GM23338 (cell line): ENCODE results near the gene ZFYVE26. TPM values are rescaled to one million over a fixed set of nuclear protein-coding genes. Genes with fewer than 3 reads are reported as not detected.

ENCODE experiments used
- EZH2 ChIP-seq: fragments of 200-600 bp; sonication (generic); IDR thresholded peaks from one replicate; pipeline ENCODE4 v1.8.0; 2017; ENCODE audit warnings: antibody characterized with exemption, mild to moderate bottlenecking, low read depth; ENCODE audit not compliant: unreplicated experiment
- JUNB ChIP-seq: IDR thresholded peaks from one replicate; pipeline ENCODE4 v1.6.1; 2016; ENCODE audit warnings: antibody characterized with exemption; ENCODE audit not compliant: unreplicated experiment
- STAT1 ChIP-seq: IDR thresholded peaks from one replicate; pipeline ENCODE4 v1.6.1; 2016; ENCODE audit warnings: antibody characterized with exemption; ENCODE audit not compliant: unreplicated experiment
- ZNF114 ChIP-seq: fragments of 250-450 bp; sonication (Bioruptor Pico); IDR thresholded peaks from 2 replicates; pipeline ENCODE4 v1.5.0; 2020; ENCODE audit warnings: mild to moderate bottlenecking, moderate library complexity
- polyA plus RNA-seq: library from polyadenylated mRNA; unstranded; fragments of >200 nt; fragmentation: Nextera tagmentation; extraction: Ambion mirVana; gene quantifications from 2 replicates; pipeline ENCODE4 v1.2.1, GENCODE V29; 2016
- total RNA-seq: library from RNA; depleted of rRNA; stranded (reverse); fragments of >200 nt; shearing (Covaris generic); gene quantifications from 2 replicates; pipeline ENCODE4 v1.2.3, GENCODE V29; 2014
- TF ChIP-seq, protein P1 (sequence below): fragments of 250-450 bp; sonication (Bioruptor Pico); IDR thresholded peaks from 2 replicates; pipeline ENCODE4 v1.5.0; 2020; ENCODE audit warnings: mild to moderate bottlenecking, moderate library complexity
- TF ChIP-seq, protein P2 (sequence below): IDR thresholded peaks from one replicate; pipeline ENCODE4 v1.6.1; 2018; ENCODE audit warnings: antibody characterized with exemption; ENCODE audit not compliant: unreplicated experiment

ZFYVE26 gene
- total and polyA plus RNA-seq, 2 experiments from 2014 or later = 5.6 to 36.0 TPM

DNA sequence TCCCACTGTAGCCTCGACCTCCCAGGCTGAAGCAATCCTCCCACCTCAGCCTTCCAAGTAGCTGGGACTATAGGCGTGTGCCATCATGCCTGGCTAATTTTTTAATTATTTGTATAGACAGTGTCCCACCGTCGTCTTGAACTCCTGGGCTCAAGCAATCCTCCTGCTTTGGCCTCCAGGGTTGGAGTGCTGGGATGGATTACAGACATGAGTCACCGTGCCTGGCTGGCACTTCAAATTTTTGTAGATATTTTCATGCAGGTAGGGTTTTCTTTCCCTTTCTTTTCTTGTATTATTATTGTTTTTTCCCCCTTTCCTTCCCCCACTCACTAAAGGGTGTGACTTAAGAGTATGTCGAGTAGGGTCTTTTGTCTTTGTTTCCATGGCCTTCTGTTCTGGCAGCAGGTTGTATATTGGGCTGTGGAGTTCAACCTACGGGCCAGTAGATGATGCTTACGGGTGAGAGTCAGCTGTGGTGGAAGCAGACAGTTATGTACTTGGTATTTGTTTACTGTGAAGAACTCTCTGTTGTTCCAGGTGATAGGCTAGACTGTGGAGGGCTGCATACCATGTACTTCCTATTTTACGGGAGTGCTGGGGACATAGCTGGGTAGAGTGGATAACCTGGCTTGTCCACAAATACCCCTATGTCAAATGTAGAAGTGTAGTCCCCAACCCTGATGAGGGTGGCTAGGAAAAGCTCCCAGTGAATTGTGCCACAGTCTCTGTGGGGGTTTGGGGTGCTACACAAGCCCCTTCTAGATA lies 33.9 kb upstream of the ZFYVE26 start (continued):
- TF ChIP-seq, protein P1, sequence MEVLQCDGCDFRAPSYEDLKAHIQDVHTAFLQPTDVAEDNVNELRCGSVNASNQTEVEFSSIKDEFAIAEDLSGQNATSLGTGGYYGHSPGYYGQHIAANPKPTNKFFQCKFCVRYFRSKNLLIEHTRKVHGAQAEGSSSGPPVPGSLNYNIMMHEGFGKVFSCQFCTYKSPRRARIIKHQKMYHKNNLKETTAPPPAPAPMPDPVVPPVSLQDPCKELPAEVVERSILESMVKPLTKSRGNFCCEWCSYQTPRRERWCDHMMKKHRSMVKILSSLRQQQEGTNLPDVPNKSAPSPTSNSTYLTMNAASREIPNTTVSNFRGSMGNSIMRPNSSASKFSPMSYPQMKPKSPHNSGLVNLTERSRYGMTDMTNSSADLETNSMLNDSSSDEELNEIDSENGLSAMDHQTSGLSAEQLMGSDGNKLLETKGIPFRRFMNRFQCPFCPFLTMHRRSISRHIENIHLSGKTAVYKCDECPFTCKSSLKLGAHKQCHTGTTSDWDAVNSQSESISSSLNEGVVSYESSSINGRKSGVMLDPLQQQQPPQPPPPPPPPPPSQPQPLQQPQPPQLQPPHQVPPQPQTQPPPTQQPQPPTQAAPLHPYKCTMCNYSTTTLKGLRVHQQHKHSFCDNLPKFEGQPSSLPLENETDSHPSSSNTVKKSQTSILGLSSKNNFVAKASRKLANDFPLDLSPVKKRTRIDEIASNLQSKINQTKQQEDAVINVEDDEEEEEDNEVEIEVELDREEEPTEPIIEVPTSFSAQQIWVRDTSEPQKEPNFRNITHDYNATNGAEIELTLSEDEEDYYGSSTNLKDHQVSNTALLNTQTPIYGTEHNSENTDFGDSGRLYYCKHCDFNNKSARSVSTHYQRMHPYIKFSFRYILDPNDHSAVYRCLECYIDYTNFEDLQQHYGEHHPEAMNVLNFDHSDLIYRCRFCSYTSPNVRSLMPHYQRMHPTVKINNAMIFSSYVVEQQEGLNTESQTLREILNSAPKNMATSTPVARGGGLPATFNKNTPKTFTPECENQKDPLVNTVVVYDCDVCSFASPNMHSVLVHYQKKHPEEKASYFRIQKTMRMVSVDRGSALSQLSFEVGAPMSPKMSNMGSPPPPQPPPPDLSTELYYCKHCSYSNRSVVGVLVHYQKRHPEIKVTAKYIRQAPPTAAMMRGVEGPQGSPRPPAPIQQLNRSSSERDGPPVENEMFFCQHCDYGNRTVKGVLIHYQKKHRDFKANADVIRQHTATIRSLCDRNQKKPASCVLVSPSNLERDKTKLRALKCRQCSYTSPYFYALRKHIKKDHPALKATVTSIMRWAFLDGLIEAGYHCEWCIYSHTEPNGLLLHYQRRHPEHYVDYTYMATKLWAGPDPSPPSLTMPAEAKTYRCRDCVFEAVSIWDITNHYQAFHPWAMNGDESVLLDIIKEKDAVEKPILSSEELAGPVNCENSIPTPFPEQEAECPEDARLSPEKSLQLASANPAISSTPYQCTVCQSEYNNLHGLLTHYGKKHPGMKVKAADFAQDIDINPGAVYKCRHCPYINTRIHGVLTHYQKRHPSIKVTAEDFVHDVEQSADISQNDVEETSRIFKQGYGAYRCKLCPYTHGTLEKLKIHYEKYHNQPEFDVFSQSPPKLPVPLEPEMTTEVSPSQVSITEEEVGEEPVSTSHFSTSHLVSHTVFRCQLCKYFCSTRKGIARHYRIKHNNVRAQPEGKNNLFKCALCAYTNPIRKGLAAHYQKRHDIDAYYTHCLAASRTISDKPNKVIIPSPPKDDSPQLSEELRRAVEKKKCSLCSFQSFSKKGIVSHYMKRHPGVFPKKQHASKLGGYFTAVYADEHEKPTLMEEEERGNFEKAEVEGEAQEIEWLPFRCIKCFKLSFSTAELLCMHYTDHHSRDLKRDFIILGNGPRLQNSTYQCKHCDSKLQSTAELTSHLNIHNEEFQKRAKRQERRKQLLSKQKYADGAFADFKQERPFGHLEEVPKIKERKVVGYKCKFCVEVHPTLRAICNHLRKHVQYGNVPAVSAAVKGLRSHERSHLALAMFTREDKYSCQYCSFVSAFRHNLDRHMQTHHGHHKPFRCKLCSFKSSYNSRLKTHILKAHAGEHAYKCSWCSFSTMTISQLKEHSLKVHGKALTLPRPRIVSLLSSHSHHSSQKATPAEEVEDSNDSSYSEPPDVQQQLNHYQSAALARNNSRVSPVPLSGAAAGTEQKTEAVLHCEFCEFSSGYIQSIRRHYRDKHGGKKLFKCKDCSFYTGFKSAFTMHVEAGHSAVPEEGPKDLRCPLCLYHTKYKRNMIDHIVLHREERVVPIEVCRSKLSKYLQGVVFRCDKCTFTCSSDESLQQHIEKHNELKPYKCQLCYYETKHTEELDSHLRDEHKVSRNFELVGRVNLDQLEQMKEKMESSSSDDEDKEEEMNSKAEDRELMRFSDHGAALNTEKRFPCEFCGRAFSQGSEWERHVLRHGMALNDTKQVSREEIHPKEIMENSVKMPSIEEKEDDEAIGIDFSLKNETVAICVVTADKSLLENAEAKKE (CRISPR knock-in tag) = no peak
- no peak for TF ChIP-seq EZH2
- TF ChIP-seq STAT1 = no peak
- TF ChIP-seq, protein P2, sequence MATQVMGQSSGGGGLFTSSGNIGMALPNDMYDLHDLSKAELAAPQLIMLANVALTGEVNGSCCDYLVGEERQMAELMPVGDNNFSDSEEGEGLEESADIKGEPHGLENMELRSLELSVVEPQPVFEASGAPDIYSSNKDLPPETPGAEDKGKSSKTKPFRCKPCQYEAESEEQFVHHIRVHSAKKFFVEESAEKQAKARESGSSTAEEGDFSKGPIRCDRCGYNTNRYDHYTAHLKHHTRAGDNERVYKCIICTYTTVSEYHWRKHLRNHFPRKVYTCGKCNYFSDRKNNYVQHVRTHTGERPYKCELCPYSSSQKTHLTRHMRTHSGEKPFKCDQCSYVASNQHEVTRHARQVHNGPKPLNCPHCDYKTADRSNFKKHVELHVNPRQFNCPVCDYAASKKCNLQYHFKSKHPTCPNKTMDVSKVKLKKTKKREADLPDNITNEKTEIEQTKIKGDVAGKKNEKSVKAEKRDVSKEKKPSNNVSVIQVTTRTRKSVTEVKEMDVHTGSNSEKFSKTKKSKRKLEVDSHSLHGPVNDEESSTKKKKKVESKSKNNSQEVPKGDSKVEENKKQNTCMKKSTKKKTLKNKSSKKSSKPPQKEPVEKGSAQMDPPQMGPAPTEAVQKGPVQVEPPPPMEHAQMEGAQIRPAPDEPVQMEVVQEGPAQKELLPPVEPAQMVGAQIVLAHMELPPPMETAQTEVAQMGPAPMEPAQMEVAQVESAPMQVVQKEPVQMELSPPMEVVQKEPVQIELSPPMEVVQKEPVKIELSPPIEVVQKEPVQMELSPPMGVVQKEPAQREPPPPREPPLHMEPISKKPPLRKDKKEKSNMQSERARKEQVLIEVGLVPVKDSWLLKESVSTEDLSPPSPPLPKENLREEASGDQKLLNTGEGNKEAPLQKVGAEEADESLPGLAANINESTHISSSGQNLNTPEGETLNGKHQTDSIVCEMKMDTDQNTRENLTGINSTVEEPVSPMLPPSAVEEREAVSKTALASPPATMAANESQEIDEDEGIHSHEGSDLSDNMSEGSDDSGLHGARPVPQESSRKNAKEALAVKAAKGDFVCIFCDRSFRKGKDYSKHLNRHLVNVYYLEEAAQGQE = no peak
- no peak for TF ChIP-seq JUNB
- TF ChIP-seq ZNF114 = no peak
